ENCODE results near the gene ST6GALNAC5. TPM values are rescaled to one million over a fixed set of nuclear protein-coding genes. Genes with fewer than 3 reads are reported as not detected.

The ST6GALNAC5 gene
- total and polyA plus RNA-seq, 10 of the 15 experiments (the other 5 are each of a cell fraction or from before 2014, with no cell fraction given) = under 0.01 to 1.8 (median 0.07) TPM; not detected in 6

DNA sequence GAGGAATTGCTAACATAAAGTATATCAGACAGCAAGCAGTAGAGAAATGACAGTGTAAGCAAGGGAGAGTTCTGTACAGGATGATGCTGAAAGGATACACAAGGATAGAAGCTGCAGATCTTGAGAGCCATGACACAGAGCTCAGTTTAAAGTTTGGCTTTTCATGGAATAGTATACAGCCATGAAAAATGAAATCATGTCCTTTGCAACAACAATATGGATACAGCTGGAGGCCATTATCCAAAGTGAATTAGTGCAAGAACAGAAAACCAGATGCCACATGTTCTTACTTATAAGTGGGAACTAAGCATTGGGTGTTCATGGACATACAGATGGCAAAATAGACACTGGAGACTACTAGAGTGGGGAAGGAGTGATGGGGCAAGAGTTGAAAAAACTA is 169.8 kb downstream of the ST6GALNAC5 start (continued):
- TF ChIP-seq BRCA1 (IDR thresholded peaks at IDR 0.05; ENCODE audit: low read depth, low read length) (no peak), RAD51 (IDR thresholded peaks at IDR 0.05) (no peak), ASH2L (IDR thresholded peaks at IDR 0.05; ENCODE audit: borderline replicate concordance, low read depth) (no peak)
- TF ChIP-seq, protein P1, sequence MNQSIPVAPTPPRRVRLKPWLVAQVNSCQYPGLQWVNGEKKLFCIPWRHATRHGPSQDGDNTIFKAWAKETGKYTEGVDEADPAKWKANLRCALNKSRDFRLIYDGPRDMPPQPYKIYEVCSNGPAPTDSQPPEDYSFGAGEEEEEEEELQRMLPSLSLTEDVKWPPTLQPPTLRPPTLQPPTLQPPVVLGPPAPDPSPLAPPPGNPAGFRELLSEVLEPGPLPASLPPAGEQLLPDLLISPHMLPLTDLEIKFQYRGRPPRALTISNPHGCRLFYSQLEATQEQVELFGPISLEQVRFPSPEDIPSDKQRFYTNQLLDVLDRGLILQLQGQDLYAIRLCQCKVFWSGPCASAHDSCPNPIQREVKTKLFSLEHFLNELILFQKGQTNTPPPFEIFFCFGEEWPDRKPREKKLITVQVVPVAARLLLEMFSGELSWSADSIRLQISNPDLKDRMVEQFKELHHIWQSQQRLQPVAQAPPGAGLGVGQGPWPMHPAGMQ (IDR thresholded peaks at IDR 0.05; ENCODE audit: borderline replicate concordance) = no peak

DNA sequence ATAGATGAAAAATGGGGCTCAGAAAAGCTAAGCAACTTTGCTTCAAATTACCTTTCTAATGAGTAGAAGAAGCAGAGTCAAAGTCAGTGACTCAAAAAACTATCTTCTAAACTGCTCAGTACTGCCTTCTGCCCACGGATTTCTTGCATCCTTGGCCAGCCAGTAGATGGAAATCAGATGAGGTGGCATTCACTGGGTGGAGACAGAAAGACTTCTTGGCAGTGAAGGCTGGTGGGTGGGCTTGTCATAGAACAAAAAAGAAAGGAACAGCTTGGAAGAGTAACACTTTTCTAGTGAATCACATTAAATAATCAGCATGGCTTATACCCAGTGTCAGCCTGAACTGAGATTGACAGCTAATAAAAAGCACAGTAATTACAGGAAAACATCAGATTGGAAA is 170.7 kb downstream of the ST6GALNAC5 start:
- Histone ChIP-seq H2AFZ (ENCODE audit: control insufficient read depth, low read depth, low read length) (no peak overlapping the region), H3K79me2 (ENCODE audit: control insufficient read depth, insufficient read depth, low read length) (no peaks in the 10 kb centered on the region), H3K36me3 (ENCODE audit: control insufficient read depth in 2 of 2, insufficient read depth in 2 of 2, low read length in 1 of 2) (no peaks in the 10 kb centered on the region), H3K9me3 (replicated peaks; ENCODE audit: control insufficient read depth, insufficient read depth, low read length) (no peaks in the 10 kb centered on the region), H4K20me1 (ENCODE audit: control insufficient read depth, insufficient read depth) (no peaks in the 10 kb centered on the region), H3K4me2 (ENCODE audit: control insufficient read depth, insufficient read depth) (no peak overlapping the region), H3K9ac (ENCODE audit: control insufficient read depth, insufficient read depth, low read length) (no peak overlapping the region), H3K4me1 (ENCODE audit: control insufficient read depth, insufficient read depth, low read length) (no peaks in the 10 kb centered on the region), H3K4me3 (no peak overlapping the region), H3K27me3 (replicated peaks in 1 of 2; ENCODE audit: control insufficient read depth in 2 of 2, insufficient read depth in 2 of 2, low read length in 1 of 2) (no peaks in the 10 kb centered on the region), H3K27ac (ENCODE audit: control insufficient read depth, insufficient read depth) (no peak overlapping the region)
- CTCF ChIA-PET = interaction anchor here (0.9 kb wide), 1 partner anchor 11 kb away, joined by 3 read pairs; no protein-coding TSS in a partner anchor
- RAD21 ChIA-PET (ENCODE audit: unreplicated experiment) = no interaction called here
- DNase-seq (ENCODE audit: low read depth, low spot score) (no peak), ATAC-seq (no peak), FAIRE-seq (no peak)
- SMC1A ChIA-PET (ENCODE audit: uncharacterized antibody, unreplicated experiment) = no interaction called here
- BruUV-seq (replicated peaks) = no TSS peak
- intact Hi-C loops (cut with micrococcal nuclease; ENCODE audit: unreplicated experiment) = no loop called here
- 4% methylated on average over 1 of the region's 1 CpG for WGBS (ENCODE audit: insufficient coverage, insufficient replicate concordance, low lambda C conversion rate, missing lambda C conversion rate)
- POLR2A ChIA-PET = no interaction called here
- in situ Hi-C loops (cut with MboI) = no loop called here
- TF ChIP-seq ZZZ3 (IDR thresholded peaks at IDR 0.05; ENCODE audit: control insufficient read depth, insufficient read length, low read depth) (no peak), ETV6 (conservative IDR thresholded peaks at IDR 0.05 in 1 of 2, IDR thresholded peaks at IDR 0.05 in 1 of 2; ENCODE audit: borderline replicate concordance in 1 of 2, low read depth in 1 of 2) (no peak), WRNIP1 (IDR thresholded peaks at IDR 0.05; ENCODE audit: borderline replicate concordance, low read depth, low read length) (no peak), NRF1 (conservative IDR thresholded peaks at IDR 0.05; ENCODE audit: low read depth, low read length) (no peak), CBFB (IDR thresholded peaks at IDR 0.05; ENCODE audit: low read depth) (no peak)
- TF ChIP-seq, protein P2, sequence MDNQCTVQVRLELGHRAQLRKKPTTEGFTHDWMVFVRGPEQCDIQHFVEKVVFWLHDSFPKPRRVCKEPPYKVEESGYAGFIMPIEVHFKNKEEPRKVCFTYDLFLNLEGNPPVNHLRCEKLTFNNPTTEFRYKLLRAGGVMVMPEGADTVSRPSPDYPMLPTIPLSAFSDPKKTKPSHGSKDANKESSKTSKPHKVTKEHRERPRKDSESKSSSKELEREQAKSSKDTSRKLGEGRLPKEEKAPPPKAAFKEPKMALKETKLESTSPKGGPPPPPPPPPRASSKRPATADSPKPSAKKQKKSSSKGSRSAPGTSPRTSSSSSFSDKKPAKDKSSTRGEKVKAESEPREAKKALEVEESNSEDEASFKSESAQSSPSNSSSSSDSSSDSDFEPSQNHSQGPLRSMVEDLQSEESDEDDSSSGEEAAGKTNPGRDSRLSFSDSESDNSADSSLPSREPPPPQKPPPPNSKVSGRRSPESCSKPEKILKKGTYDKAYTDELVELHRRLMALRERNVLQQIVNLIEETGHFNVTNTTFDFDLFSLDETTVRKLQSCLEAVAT (IDR thresholded peaks at IDR 0.05) = no peak
- TF ChIP-seq, protein P3, sequence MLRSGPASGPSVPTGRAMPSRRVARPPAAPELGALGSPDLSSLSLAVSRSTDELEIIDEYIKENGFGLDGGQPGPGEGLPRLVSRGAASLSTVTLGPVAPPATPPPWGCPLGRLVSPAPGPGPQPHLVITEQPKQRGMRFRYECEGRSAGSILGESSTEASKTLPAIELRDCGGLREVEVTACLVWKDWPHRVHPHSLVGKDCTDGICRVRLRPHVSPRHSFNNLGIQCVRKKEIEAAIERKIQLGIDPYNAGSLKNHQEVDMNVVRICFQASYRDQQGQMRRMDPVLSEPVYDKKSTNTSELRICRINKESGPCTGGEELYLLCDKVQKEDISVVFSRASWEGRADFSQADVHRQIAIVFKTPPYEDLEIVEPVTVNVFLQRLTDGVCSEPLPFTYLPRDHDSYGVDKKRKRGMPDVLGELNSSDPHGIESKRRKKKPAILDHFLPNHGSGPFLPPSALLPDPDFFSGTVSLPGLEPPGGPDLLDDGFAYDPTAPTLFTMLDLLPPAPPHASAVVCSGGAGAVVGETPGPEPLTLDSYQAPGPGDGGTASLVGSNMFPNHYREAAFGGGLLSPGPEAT (IDR thresholded peaks at IDR 0.05; ENCODE audit: low read depth) = no peak
